Loucy (cell line): ENCODE data around the gene XYLB.

ENCODE experiments used
- H2AFZ ChIP-seq: fragments of 200-600 bp; sonication (generic); 2 replicates; pipeline ENCODE4 v1.6.0; 2016; ENCODE audit warnings: antibody characterized with exemption, mild to moderate bottlenecking, low read length, moderate library complexity
- H3F3A ChIP-seq: fragments of 200-600 bp; 2 replicates; pipeline ENCODE4 v1.6.0; 2016; ENCODE audit warnings: antibody characterized with exemption, low read depth, mild to moderate bottlenecking
- H3K27me3 ChIP-seq: fragments of 200-600 bp; sonication (generic); 2 replicates; pipeline ENCODE4 v1.6.1; 2014; ENCODE audit warnings: low read length, mild to moderate bottlenecking; ENCODE audit not compliant: insufficient read depth, poor library complexity, severe bottlenecking
- H3K36me3 ChIP-seq: fragments of 200-600 bp; sonication (generic); 2 replicates; pipeline ENCODE4 v1.6.1; 2016; ENCODE audit warnings: low read length; ENCODE audit not compliant: insufficient read depth
- H3K4me1 ChIP-seq: fragments of 200-600 bp; sonication (generic); 2 replicates; pipeline ENCODE4 v1.5.1; 2014; ENCODE audit warnings: low read length, mild to moderate bottlenecking; ENCODE audit not compliant: insufficient read depth, poor library complexity, severe bottlenecking
- H3K4me2 ChIP-seq: fragments of 200-600 bp; sonication (generic); 2 replicates; pipeline ENCODE4 v1.6.0; 2014; ENCODE audit warnings: antibody characterized with exemption, low read length, low read depth, mild to moderate bottlenecking; ENCODE audit not compliant: poor library complexity, severe bottlenecking
- H3K4me3 ChIP-seq: fragments of 200-600 bp; sonication (generic); 2 replicates; pipeline ENCODE4 v1.5.1; 2014; ENCODE audit warnings: low read length, mild to moderate bottlenecking, mixed read lengths; ENCODE audit not compliant: poor library complexity, severe bottlenecking
- H3K79me2 ChIP-seq: fragments of 200-600 bp; sonication (generic); 2 replicates; pipeline ENCODE4 v1.6.1; 2014; ENCODE audit warnings: low read length; ENCODE audit not compliant: insufficient read depth
- H3K9ac ChIP-seq: fragments of 200-600 bp; sonication (generic); 2 replicates; pipeline ENCODE4 v1.6.0; 2014; ENCODE audit warnings: mild to moderate bottlenecking, low read depth, low read length, moderate library complexity; ENCODE audit not compliant: poor library complexity, severe bottlenecking
- H3K9me2 ChIP-seq: fragments of 200-600 bp; sonication (generic); replicated peaks from 2 replicates; pipeline ENCODE4 v1.6.1; 2016; ENCODE audit warnings: low read depth, low read length, mixed read lengths
- H3K9me3 ChIP-seq: fragments of 200-600 bp; sonication (generic); 2 replicates; pipeline ENCODE4 v1.6.1; 2014; ENCODE audit warnings: mild to moderate bottlenecking, antibody characterized with exemption, low read length, low read depth; ENCODE audit not compliant: insufficient read depth
- H4K20me1 ChIP-seq: fragments of 200-600 bp; sonication (generic); 2 replicates; pipeline ENCODE4 v1.6.0; 2014; ENCODE audit warnings: antibody characterized with exemption, low read length, mild to moderate bottlenecking; ENCODE audit not compliant: insufficient read depth, poor library complexity, severe bottlenecking
- CTCF ChIP-seq: fragments of 200-600 bp; sonication (generic); conservative IDR thresholded peaks from 2 replicates; pipeline ENCODE4 v1.5.1; 2014; ENCODE audit warnings: mild to moderate bottlenecking, antibody characterized with exemption, low read length
- EZH2phosphoT487 ChIP-seq: fragments of 200-600 bp; IDR thresholded peaks from 2 replicates; pipeline ENCODE4 v1.6.1; 2018; ENCODE audit warnings: antibody characterized with exemption, mild to moderate bottlenecking, moderate library complexity, borderline replicate concordance

The XYLB gene

DNA sequence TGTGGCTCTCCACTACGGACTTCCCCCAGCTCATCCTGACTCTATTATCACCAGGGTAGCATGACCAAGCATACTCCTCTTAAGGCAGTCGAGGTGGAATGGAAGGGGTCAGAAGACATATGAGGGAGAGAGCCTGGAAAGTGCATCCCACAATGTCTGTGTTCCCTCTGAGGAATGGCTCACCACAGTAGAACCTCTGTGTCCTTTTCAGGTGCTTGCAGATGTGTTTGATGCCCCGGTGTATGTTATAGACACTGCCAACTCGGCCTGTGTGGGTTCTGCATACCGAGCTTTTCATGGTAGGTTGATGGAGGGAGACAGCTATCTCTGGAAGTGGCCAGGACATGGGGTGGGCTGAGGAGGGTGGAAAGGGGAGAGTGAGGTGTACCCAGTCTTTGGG lies 50.3 kb downstream of the XYLB start:
- H2AFZ ChIP-seq: no peak overlapping the region
- no peaks in the 10 kb centered on the region for H3F3A ChIP-seq
- no peaks in the 10 kb centered on the region for H3K27me3 ChIP-seq
- H3K4me3 ChIP-seq: no peak overlapping the region
- H3K36me3 ChIP-seq: peaks cover 38% of the 10 kb centered on the region; the same call in 1 of the 2 replicates
- H3K4me1 ChIP-seq: no peaks in the 10 kb centered on the region
- no peaks in the 10 kb centered on the region for H4K20me1 ChIP-seq
- H3K4me2 ChIP-seq: no peak overlapping the region
- H3K79me2 ChIP-seq: no peaks in the 10 kb centered on the region
- no peaks in the 10 kb centered on the region for H3K9me2 ChIP-seq
- no peak for TF ChIP-seq CTCF
- TF ChIP-seq EZH2phosphoT487: no peak
- H3K9me3 ChIP-seq: no peaks in the 10 kb centered on the region
- H3K9ac ChIP-seq: no peak overlapping the region

DNA sequence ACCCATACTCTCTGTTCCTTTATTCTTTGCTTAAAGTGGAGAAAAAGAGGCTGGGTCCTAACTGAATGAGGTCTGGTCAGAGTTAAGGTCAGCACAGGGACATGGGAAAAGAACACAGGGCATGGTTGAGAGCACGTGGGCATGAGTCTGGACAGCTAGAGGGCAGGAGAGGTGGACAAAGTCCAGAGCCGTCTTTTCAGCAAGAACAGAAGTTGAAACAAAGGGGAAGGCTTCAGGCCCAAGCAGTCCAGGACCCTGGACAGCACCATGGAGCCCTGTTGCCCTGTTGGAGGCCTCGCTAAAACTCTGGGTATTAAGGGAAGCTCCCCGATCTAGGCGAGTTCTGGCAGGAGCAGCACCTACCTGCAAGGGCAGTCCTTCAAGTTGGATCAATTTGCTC lies 50.7 kb downstream of the XYLB start:
- Histone ChIP-seq H3F3A (no peaks in the 10 kb centered on the region), H3K9me2 (no peaks in the 10 kb centered on the region), H3K9me3 (no peaks in the 10 kb centered on the region), H3K36me3 (peaks cover 42% of the 10 kb centered on the region; the same call in 1 of the 2 replicates), H3K27me3 (no peaks in the 10 kb centered on the region), H3K79me2 (no peaks in the 10 kb centered on the region), H2AFZ (no peak overlapping the region), H3K9ac (no peak overlapping the region), H3K4me2 (no peak overlapping the region), H3K4me3 (no peak overlapping the region), H4K20me1 (no peaks in the 10 kb centered on the region), H3K4me1 (no peaks in the 10 kb centered on the region)
- TF ChIP-seq CTCF (no peak), EZH2phosphoT487 (no peak)

DNA sequence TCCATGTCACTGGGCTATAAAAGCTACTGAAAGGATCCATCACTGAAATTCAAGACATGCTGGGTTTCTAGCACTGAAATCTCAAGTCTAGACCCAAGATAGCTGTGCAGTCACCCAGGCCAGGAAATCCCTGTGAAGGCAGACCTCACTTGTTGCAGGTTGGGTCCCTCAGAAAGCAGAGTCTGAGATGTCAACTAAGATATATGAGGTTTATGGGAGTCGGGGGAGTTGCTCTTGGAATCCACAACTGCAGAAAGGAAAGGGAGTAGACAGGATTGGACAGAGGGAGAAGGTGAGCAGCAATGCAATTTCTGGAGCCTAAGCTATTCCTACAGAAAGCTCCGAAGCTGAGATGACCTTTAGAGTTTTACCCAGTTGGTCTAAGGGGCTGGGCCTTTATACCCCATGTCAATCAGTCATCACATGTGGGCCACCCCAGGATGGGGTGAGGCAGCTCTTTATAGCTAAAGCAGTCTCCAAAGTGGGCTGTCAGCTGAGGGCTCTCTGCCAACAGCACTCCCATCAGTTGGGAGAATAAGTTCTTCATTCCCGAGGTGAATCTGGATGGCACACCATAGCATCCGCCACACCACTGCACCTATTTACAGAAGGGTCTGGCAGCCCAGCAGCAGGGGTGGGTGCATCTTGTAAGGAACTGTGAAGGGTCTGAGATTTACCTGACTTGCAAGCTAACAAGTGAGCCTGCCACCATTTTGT lies 54.8 kb downstream of the XYLB start:
- Histone ChIP-seq H3K36me3 (peaks cover 45% of the 10 kb centered on the region; the same call in 1 of the 2 replicates), H3K4me3 (no peak overlapping the region), H3K9ac (no peak overlapping the region), H2AFZ (no peak overlapping the region), H3K79me2 (no peaks in the 10 kb centered on the region), H3K4me2 (no peak overlapping the region), H4K20me1 (no peaks in the 10 kb centered on the region), H3K4me1 (no peaks in the 10 kb centered on the region), H3K27me3 (no peaks in the 10 kb centered on the region), H3K9me2 (no peaks in the 10 kb centered on the region), H3K9me3 (no peaks in the 10 kb centered on the region), H3F3A (no peaks in the 10 kb centered on the region)
- TF ChIP-seq CTCF: no peak
- no peak for TF ChIP-seq EZH2phosphoT487
